ENCODE measurements around the gene COX11. TPM values are rescaled to one million over a fixed set of nuclear protein-coding genes. Genes with fewer than 3 reads are reported as not detected.

COX11 gene
- total RNA-seq, 1 donor from 2014 or later, result 46.5 TPM

DNA sequence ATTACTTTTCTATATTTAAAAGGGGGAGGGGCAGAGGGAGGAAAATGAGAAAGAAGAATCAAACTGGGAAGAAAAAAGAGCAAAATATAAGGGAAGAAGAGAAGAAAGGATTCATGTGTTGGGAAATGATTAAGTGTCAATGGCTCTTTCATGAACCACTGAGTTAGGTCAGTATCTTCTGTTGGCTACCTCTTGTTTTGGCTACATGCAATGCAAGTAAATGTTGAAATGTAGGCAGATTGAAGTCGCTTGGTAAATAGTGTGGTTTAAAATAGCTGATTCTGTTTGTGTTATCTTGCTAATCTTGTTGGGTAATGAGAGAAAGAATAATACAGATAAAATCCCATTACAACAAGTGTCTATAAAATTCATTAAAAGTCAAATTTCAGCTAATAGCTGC, 27.2 kb downstream of the COX11 start:
- no peak overlapping the region for H3K27ac Mint-ChIP-seq
- CTCF ChIA-PET, result no interaction called here
- TF ChIP-seq, protein P1, sequence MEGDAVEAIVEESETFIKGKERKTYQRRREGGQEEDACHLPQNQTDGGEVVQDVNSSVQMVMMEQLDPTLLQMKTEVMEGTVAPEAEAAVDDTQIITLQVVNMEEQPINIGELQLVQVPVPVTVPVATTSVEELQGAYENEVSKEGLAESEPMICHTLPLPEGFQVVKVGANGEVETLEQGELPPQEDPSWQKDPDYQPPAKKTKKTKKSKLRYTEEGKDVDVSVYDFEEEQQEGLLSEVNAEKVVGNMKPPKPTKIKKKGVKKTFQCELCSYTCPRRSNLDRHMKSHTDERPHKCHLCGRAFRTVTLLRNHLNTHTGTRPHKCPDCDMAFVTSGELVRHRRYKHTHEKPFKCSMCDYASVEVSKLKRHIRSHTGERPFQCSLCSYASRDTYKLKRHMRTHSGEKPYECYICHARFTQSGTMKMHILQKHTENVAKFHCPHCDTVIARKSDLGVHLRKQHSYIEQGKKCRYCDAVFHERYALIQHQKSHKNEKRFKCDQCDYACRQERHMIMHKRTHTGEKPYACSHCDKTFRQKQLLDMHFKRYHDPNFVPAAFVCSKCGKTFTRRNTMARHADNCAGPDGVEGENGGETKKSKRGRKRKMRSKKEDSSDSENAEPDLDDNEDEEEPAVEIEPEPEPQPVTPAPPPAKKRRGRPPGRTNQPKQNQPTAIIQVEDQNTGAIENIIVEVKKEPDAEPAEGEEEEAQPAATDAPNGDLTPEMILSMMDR (IDR thresholded peaks at IDR 0.05), result no peak
- no peaks in the 10 kb centered on the region for H3K27me3 Mint-ChIP-seq
- DNase-seq, result no peak
- intact Hi-C loops (cut with micrococcal nuclease), result no loop called here
- ATAC-seq (ENCODE audit: low read depth), result no peak
- H3K4me3 Mint-ChIP-seq, result no peak overlapping the region
- no peaks in the 10 kb centered on the region for H3K9me3 Mint-ChIP-seq
- POLR2A ChIA-PET, result no interaction called here
- H3K36me3 Mint-ChIP-seq (ENCODE audit: low read depth), result no peaks in the 10 kb centered on the region
- no peaks in the 10 kb centered on the region for H3K4me1 Mint-ChIP-seq

DNA sequence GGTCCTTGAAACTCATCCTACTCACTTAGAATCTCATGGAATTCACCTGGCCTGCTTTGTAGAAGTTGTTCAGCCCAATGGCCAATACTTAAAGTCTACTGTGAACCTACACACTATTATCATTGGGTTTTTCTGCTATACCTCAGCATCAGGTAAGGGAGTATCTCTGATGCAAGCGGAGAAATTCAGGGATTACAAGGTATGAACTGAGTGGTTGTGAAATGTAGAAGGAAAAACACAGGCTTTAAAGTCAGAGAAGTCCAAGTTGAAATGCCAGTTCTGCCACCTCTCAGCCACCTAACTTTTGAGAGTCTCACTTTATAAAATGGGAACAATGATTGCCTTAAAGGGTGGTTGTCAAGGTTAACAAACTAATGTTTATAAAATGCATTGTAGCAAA, 31.0 kb downstream of the COX11 start:
- ChIA-PET CTCF (no interaction called here), POLR2A (no interaction called here)
- intact Hi-C loops (cut with micrococcal nuclease), result no loop called here
- Mint-ChIP-seq H3K27me3 (no peaks in the 10 kb centered on the region), H3K36me3 (ENCODE audit: low read depth) (no peaks in the 10 kb centered on the region), H3K9me3 (no peaks in the 10 kb centered on the region), H3K4me3 (no peak overlapping the region), H3K4me1 (no peaks in the 10 kb centered on the region), H3K27ac (no peak overlapping the region)
- ATAC-seq (ENCODE audit: low read depth) (no peak), DNase-seq (no peak)
- TF ChIP-seq, protein P1 (IDR thresholded peaks at IDR 0.05), result no peak

- Mint-ChIP-seq H3K27me3 (no peaks in the 10 kb centered on the region), H3K4me3 (no peak overlapping the region), H3K27ac (no peak overlapping the region), H3K4me1 (no peaks in the 10 kb centered on the region), H3K9me3 (no peaks in the 10 kb centered on the region), H3K36me3 (ENCODE audit: low read depth) (no peaks in the 10 kb centered on the region)
- TF ChIP-seq, protein P1 (IDR thresholded peaks at IDR 0.05), result no peak
- intact Hi-C loops (cut with micrococcal nuclease), result no loop called here
- CTCF ChIA-PET, result no interaction called here
- ATAC-seq (ENCODE audit: low read depth), result no peak
- POLR2A ChIA-PET, result no interaction called here
- DNase-seq, result no peak
Observed at GRCh38 chr17:54937018-54937417, 31.4 kb downstream of the COX11 start.

DNA sequence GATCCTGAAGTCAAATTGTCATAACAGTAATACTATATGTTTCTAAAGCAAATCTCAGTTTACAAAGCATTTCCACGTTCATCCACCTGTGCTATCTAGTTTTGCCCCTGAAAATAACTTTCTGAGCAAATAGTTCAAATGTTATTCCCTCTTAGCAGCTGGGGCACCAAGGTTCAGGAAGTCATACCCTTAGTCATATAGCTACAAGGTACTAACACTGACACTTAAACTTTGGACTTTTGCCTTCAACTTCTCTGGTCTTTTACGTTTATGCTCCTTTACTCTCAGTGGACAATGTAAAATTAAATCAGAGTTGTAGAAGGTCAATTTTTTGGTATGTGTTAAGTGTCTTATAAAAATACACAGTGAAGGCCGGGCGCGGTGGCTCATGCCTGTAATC, 33.0 kb downstream of the COX11 start:
- Mint-ChIP-seq H3K4me1 (no peaks in the 10 kb centered on the region), H3K27ac (no peak overlapping the region), H3K27me3 (no peaks in the 10 kb centered on the region), H3K9me3 (no peaks in the 10 kb centered on the region), H3K36me3 (ENCODE audit: low read depth) (no peaks in the 10 kb centered on the region), H3K4me3 (no peak overlapping the region)
- DNase-seq (no peak), ATAC-seq (ENCODE audit: low read depth) (no peak)
- TF ChIP-seq, protein P1 (IDR thresholded peaks at IDR 0.05), result no peak
- ChIA-PET CTCF (no interaction called here), POLR2A (no interaction called here)
- intact Hi-C loops (cut with micrococcal nuclease), result no loop called here

GRCh38 chr17:54933921-54934320, 34.5 kb downstream of the COX11 start:
- Mint-ChIP-seq H3K9me3 (no peaks in the 10 kb centered on the region), H3K36me3 (ENCODE audit: low read depth) (no peaks in the 10 kb centered on the region), H3K4me3 (no peak overlapping the region), H3K27me3 (no peaks in the 10 kb centered on the region), H3K4me1 (no peaks in the 10 kb centered on the region), H3K27ac (no peak overlapping the region)
- ATAC-seq (ENCODE audit: low read depth), result no peak
- TF ChIP-seq, protein P1 (IDR thresholded peaks at IDR 0.05), result no peak
- ChIA-PET POLR2A (no interaction called here), CTCF (no interaction called here)
- DNase-seq, result no peak
- intact Hi-C loops (cut with micrococcal nuclease), result no loop called here

All from activated B cell treated with CpG ODN at 0.5 μM for 24 hours (primary cell).